ENCODE results near the gene METTL25B.

The METTL25B gene

GRCh38 chr1:156691191-156691590, 37.1 kb upstream of the METTL25B start:
- no peak overlapping the region for H3K9ac ChIP-seq
- no peak overlapping the region for H3K4me2 ChIP-seq
- H3K4me3 ChIP-seq (IDR thresholded peaks at IDR 0.05; ENCODE audit: insufficient read depth, low read depth, low read length), result no peak overlapping the region

GRCh38 chr1:156691665-156692440, 36.4 kb upstream of the METTL25B start:
- H4K20me1 ChIP-seq (ENCODE audit: insufficient read depth), result no peaks in the 10 kb centered on the region
- no peaks in the 10 kb centered on the region for H3K79me2 ChIP-seq (ENCODE audit: insufficient read depth, low read depth)
- H3K4me2 ChIP-seq, result no peak overlapping the region
- H2AFZ ChIP-seq (ENCODE audit: low read depth), result no peak overlapping the region
- no peak overlapping the region for H3K9ac ChIP-seq
- peaks cover 19% of the 10 kb centered on the region for H3K4me1 ChIP-seq (ENCODE audit: low read depth, poor library complexity, severe bottlenecking)
- no peak for TF ChIP-seq CTCF (conservative IDR thresholded peaks at IDR 0.05; ENCODE audit: low read depth, low read length)
- no peaks in the 10 kb centered on the region for H3K36me3 ChIP-seq (ENCODE audit: insufficient read depth)
- no peak overlapping the region for H3K27ac ChIP-seq
- no peak overlapping the region for H3K4me3 ChIP-seq (IDR thresholded peaks at IDR 0.05; ENCODE audit: insufficient read depth, low read depth, low read length)
- H3K27me3 ChIP-seq (ENCODE audit: insufficient read depth, low read depth), result peaks cover 95% of the 10 kb centered on the region

More at GRCh38 chr1:156691191-156691590, 37.1 kb upstream of the METTL25B start:
- H3K27ac ChIP-seq, result no peak overlapping the region
- no peaks in the 10 kb centered on the region for H3K79me2 ChIP-seq (ENCODE audit: insufficient read depth, low read depth)
- H4K20me1 ChIP-seq (ENCODE audit: insufficient read depth), result no peaks in the 10 kb centered on the region
- TF ChIP-seq CTCF (conservative IDR thresholded peaks at IDR 0.05; ENCODE audit: low read depth, low read length), result no peak
- no peaks in the 10 kb centered on the region for H3K36me3 ChIP-seq (ENCODE audit: insufficient read depth)
- no peak overlapping the region for H2AFZ ChIP-seq (ENCODE audit: low read depth)
- H3K4me1 ChIP-seq (ENCODE audit: low read depth, poor library complexity, severe bottlenecking), result peaks cover 19% of the 10 kb centered on the region
- H3K27me3 ChIP-seq (ENCODE audit: insufficient read depth, low read depth), result peaks cover 95% of the 10 kb centered on the region

GRCh38 chr1:156692441-156692924, 35.8 kb upstream of the METTL25B start:
- Histone ChIP-seq H3K27me3 (ENCODE audit: insufficient read depth, low read depth) (peaks cover 95% of the 10 kb centered on the region), H3K4me3 (IDR thresholded peaks at IDR 0.05; ENCODE audit: insufficient read depth, low read depth, low read length) (no peak overlapping the region), H3K27ac (no peak overlapping the region), H2AFZ (ENCODE audit: low read depth) (no peak overlapping the region), H3K9ac (no peak overlapping the region), H3K36me3 (ENCODE audit: insufficient read depth) (no peaks in the 10 kb centered on the region), H3K4me2 (no peak overlapping the region), H4K20me1 (ENCODE audit: insufficient read depth) (no peaks in the 10 kb centered on the region), H3K79me2 (ENCODE audit: insufficient read depth, low read depth) (no peaks in the 10 kb centered on the region), H3K4me1 (ENCODE audit: low read depth, poor library complexity, severe bottlenecking) (peaks cover 19% of the 10 kb centered on the region)
- TF ChIP-seq CTCF (conservative IDR thresholded peaks at IDR 0.05; ENCODE audit: low read depth, low read length), result no peak

- Histone ChIP-seq H3K4me2 (peak overlapping the region; percentile 8; the same call in 1 of the 2 replicates), H3K36me3 (ENCODE audit: insufficient read depth) (no peaks in the 10 kb centered on the region), H3K27ac (no peak overlapping the region), H3K27me3 (ENCODE audit: insufficient read depth, low read depth) (peaks cover 95% of the 10 kb centered on the region), H3K4me3 (IDR thresholded peaks at IDR 0.05; ENCODE audit: insufficient read depth, low read depth, low read length) (no peak overlapping the region), H4K20me1 (ENCODE audit: insufficient read depth) (no peaks in the 10 kb centered on the region), H3K79me2 (ENCODE audit: insufficient read depth, low read depth) (no peaks in the 10 kb centered on the region), H3K4me1 (ENCODE audit: low read depth, poor library complexity, severe bottlenecking) (peaks cover 19% of the 10 kb centered on the region), H3K9ac (no peak overlapping the region), H2AFZ (ENCODE audit: low read depth) (peak overlapping the region; percentile 7; the same call in 1 of the 2 replicates)
- no peak for TF ChIP-seq CTCF (conservative IDR thresholded peaks at IDR 0.05; ENCODE audit: low read depth, low read length)
These were observed 35.1 kb upstream of the METTL25B start for GRCh38 chr1:156692925-156693847.
